Smooth muscle cell (in vitro differentiated cells): ENCODE measurements around the gene GPX8. TPM values are rescaled to one million over a fixed set of nuclear protein-coding genes. Genes with fewer than 3 reads are reported as not detected.

Experiments used
- DNase-seq: peaks from one replicate; lab custom pipeline; 2025; ENCODE audit not compliant: unreplicated experiment; lab: John Stamatoyannopoulos, UW
- H2AFZ ChIP-seq: fragments of 200-600 bp; sonication (generic); 2 replicates; pipeline ENCODE4 v1.6.0; 2016; ENCODE audit warnings: antibody characterized with exemption, low read depth, mild to moderate bottlenecking
- H3F3A ChIP-seq: fragments of 200-600 bp; sonication (generic); 2 replicates; pipeline ENCODE4 v1.6.0; 2017; ENCODE audit warnings: antibody characterized with exemption, low read depth
- H3K27ac ChIP-seq: fragments of 200-600 bp; sonication (generic); 2 replicates; pipeline ENCODE4 v1.5.1; 2016; ENCODE audit warnings: low read depth, mild to moderate bottlenecking
- H3K27me3 ChIP-seq: fragments of 200-600 bp; sonication (generic); 2 replicates; pipeline ENCODE4 v1.6.1; 2016; ENCODE audit warnings: low read depth, mild to moderate bottlenecking
- H3K36me3 ChIP-seq: fragments of 200-600 bp; sonication (generic); 2 replicates; pipeline ENCODE4 v1.5.1; 2016; ENCODE audit warnings: low read depth
- H3K4me1 ChIP-seq: fragments of 200-600 bp; sonication (generic); 2 replicates; pipeline ENCODE4 v1.5.1; 2016; ENCODE audit warnings: low read depth
- H3K4me2 ChIP-seq: fragments of 200-600 bp; sonication (generic); 2 replicates; pipeline ENCODE4 v1.6.0; 2016; ENCODE audit warnings: mild to moderate bottlenecking
- H3K4me3 ChIP-seq: fragments of 200-600 bp; sonication (generic); 2 replicates; pipeline ENCODE4 v1.5.1; 2016; ENCODE audit warnings: mild to moderate bottlenecking
- H3K79me2 ChIP-seq: fragments of 200-600 bp; sonication (generic); 2 replicates; pipeline ENCODE4 v1.6.0; 2016; ENCODE audit warnings: low read depth, mild to moderate bottlenecking
- H3K9ac ChIP-seq: fragments of 200-600 bp; sonication (generic); 2 replicates; pipeline ENCODE4 v1.6.0; 2016; ENCODE audit warnings: low read depth
- H3K9me3 ChIP-seq: fragments of 200-600 bp; sonication (generic); replicated peaks from 2 replicates; pipeline ENCODE4 v1.5.1; 2016; ENCODE audit warnings: low read depth
- H4K20me1 ChIP-seq: fragments of 200-600 bp; sonication (generic); 2 replicates; pipeline ENCODE4 v1.6.0; 2016; ENCODE audit warnings: low read depth
- CTCF ChIP-seq: fragments of 200-600 bp; sonication (generic); IDR thresholded peaks from 2 replicates; pipeline ENCODE4 v1.5.1; 2017; ENCODE audit warnings: borderline replicate concordance, mild to moderate bottlenecking, antibody characterized with exemption; ENCODE audit not compliant: insufficient read depth, poor library complexity, severe bottlenecking
- WGBS: methylation state at CpG from one replicate; pipeline ENCODE4 v1.1.7; 2016; ENCODE audit warnings: low lambda C conversion rate; 5-methylcytosine and 5-hydroxymethylcytosine counted together
- polyA plus RNA-seq: library from polyadenylated mRNA; unstranded; fragments of >200 nt; fragmentation: Nextera tagmentation; extraction: Ambion mirVana; gene quantifications from 2 replicates; pipeline ENCODE4 v1.2.1, GENCODE V29; 2016
- total RNA-seq: library from RNA; depleted of rRNA; stranded (reverse); fragments of >200 nt; gene quantifications from 2 replicates; pipeline ENCODE4 v1.2.3, GENCODE V29; 2014

The GPX8 gene
- total RNA-seq, result 306 and 314 TPM in 2 replicates
- polyA plus RNA-seq, result 183 and 230 TPM in 2 replicates

- H3K4me3 ChIP-seq, result peak within 1 kb of the TSS; percentile 91
- peak within 1 kb of the TSS; percentile 98 for H3K27ac ChIP-seq
- H3K4me1 ChIP-seq, result peaks cover 7% of the 10 kb centered on the region
- WGBS, result under 1% methylated on average over 10 of the region's 10 CpGs
- peaks cover 30% of the 10 kb centered on the region for H3K79me2 ChIP-seq
- H3K36me3 ChIP-seq, result no peaks in the 10 kb centered on the region
- peak within 1 kb of the TSS; percentile 82 for H2AFZ ChIP-seq
- no peaks in the 10 kb centered on the region for H3K27me3 ChIP-seq
- DNase-seq, result no peak
- H3K9me3 ChIP-seq, result no peaks in the 10 kb centered on the region
- H3K4me2 ChIP-seq, result peak within 1 kb of the TSS; percentile 97
- peaks cover 29% of the 10 kb centered on the region for H4K20me1 ChIP-seq
- TF ChIP-seq CTCF, result peak; percentile 74
- H3F3A ChIP-seq, result peaks cover 27% of the 10 kb centered on the region
- H3K9ac ChIP-seq, result peak within 1 kb of the TSS; percentile 97
These were observed at the start of gene GPX8 for GRCh38 chr5:55159763-55160492. TSS of gene GPX8 (plus strand) at chr5:55160171. CDS start at chr5:55160193, 22 bp downstream.

- no peaks in the 10 kb centered on the region for H3K9me3 ChIP-seq
- no peak for TF ChIP-seq CTCF
- WGBS, result 82% methylated on average over 2 of the region's 2 CpGs
- no peak for DNase-seq
- H3K4me1 ChIP-seq, result no peaks in the 10 kb centered on the region
- H3K4me3 ChIP-seq, result no peak overlapping the region
- H2AFZ ChIP-seq, result peak overlapping the region; percentile 62
- no peaks in the 10 kb centered on the region for H3F3A ChIP-seq
- H3K27ac ChIP-seq, result no peak overlapping the region
- no peak overlapping the region for H3K4me2 ChIP-seq
- H3K9ac ChIP-seq, result no peak overlapping the region
- no peaks in the 10 kb centered on the region for H4K20me1 ChIP-seq
- no peaks in the 10 kb centered on the region for H3K79me2 ChIP-seq
- no peaks in the 10 kb centered on the region for H3K36me3 ChIP-seq
- no peaks in the 10 kb centered on the region for H3K27me3 ChIP-seq
These were observed 49.8 kb upstream of the GPX8 start for GRCh38 chr5:55110217-55110616.

- no peaks in the 10 kb centered on the region for H3K79me2 ChIP-seq
- no peak overlapping the region for H2AFZ ChIP-seq
- no peaks in the 10 kb centered on the region for H4K20me1 ChIP-seq
- TF ChIP-seq CTCF, result no peak
- no peak for DNase-seq
- no peaks in the 10 kb centered on the region for H3K27me3 ChIP-seq
- no peak overlapping the region for H3K4me3 ChIP-seq
- no peaks in the 10 kb centered on the region for H3K9me3 ChIP-seq
- H3F3A ChIP-seq, result no peaks in the 10 kb centered on the region
- no peak overlapping the region for H3K27ac ChIP-seq
- no peaks in the 10 kb centered on the region for H3K4me1 ChIP-seq
- H3K4me2 ChIP-seq, result no peak overlapping the region
- H3K9ac ChIP-seq, result no peak overlapping the region
- no peaks in the 10 kb centered on the region for H3K36me3 ChIP-seq
These were observed 46.6 kb upstream of the GPX8 start for GRCh38 chr5:55113327-55113726.

- 78% methylated on average over 3 of the region's 3 CpGs for WGBS
- no peak for TF ChIP-seq CTCF
- Histone ChIP-seq H3K9ac (no peak overlapping the region), H3K27ac (no peak overlapping the region), H3K9me3 (no peaks in the 10 kb centered on the region), H3K79me2 (no peaks in the 10 kb centered on the region), H3K4me3 (no peak overlapping the region), H2AFZ (no peak overlapping the region), H3F3A (no peaks in the 10 kb centered on the region), H3K27me3 (no peaks in the 10 kb centered on the region), H3K4me2 (no peak overlapping the region), H4K20me1 (no peaks in the 10 kb centered on the region), H3K36me3 (no peaks in the 10 kb centered on the region), H3K4me1 (no peaks in the 10 kb centered on the region)
- DNase-seq, result no peak
These were observed 45.9 kb upstream of the GPX8 start for GRCh38 chr5:55114061-55114460.
